Endothelial cell (in vitro differentiated cells): ENCODE data around the gene UBE3A. TPM values are rescaled to one million over a fixed set of nuclear protein-coding genes. Genes with fewer than 3 reads are reported as not detected.

Experiments used
- DNase-seq: peaks from one replicate; pipeline ENCODE4 v3.0.0; 2021; ENCODE audit warnings: low spot score
- H3K27ac Mint-ChIP-seq: one replicate; pipeline ENCODE4 v1.8.0; 2021; ENCODE audit warnings: mixed read lengths, inconsistent platforms; ENCODE audit not compliant: unreplicated experiment
- H3K27me3 Mint-ChIP-seq: one replicate; pipeline ENCODE4 v1.8.0; 2021; ENCODE audit warnings: mild to moderate bottlenecking, moderate library complexity, mixed read lengths, inconsistent platforms; ENCODE audit not compliant: unreplicated experiment
- H3K36me3 Mint-ChIP-seq: one replicate; pipeline ENCODE4 v1.8.0; 2021; ENCODE audit warnings: mild to moderate bottlenecking, low read depth, mixed read lengths, inconsistent platforms; ENCODE audit not compliant: unreplicated experiment
- H3K4me1 Mint-ChIP-seq: one replicate; pipeline ENCODE4 v1.8.0; 2021; ENCODE audit warnings: mild to moderate bottlenecking, mixed read lengths, inconsistent platforms; ENCODE audit not compliant: unreplicated experiment
- H3K4me3 Mint-ChIP-seq: one replicate; pipeline ENCODE4 v1.8.0; 2021; ENCODE audit warnings: mild to moderate bottlenecking, mixed read lengths, inconsistent platforms; ENCODE audit not compliant: unreplicated experiment
- H3K9me3 Mint-ChIP-seq: one replicate; pipeline ENCODE4 v1.8.0; 2021; ENCODE audit warnings: mixed read lengths, inconsistent platforms; ENCODE audit not compliant: unreplicated experiment
- CTCF ChIP-seq: fragments of 200-600 bp; sonication (generic); IDR thresholded peaks from one replicate; pipeline ENCODE4 v1.5.0; 2021; ENCODE audit warnings: antibody characterized with exemption; ENCODE audit not compliant: unreplicated experiment
- total RNA-seq: library from RNA; stranded (reverse); fragmentation: NEBNext Ultra II Directional; extraction: Animal tissue kit (Norgen Biotek cat#: 25700); gene quantifications from one replicate; pipeline ENCODE4 v1.2.1, GENCODE V29; 2021; ENCODE audit not compliant: unreplicated experiment

Gene UBE3A
- total RNA-seq, 1 donor from 2014 or later = 102 TPM

- peaks cover 15% of the 10 kb centered on the region for H3K36me3 Mint-ChIP-seq
- H3K9me3 Mint-ChIP-seq = no peaks in the 10 kb centered on the region
- no peaks in the 10 kb centered on the region for H3K27me3 Mint-ChIP-seq
- peaks cover 5% of the 10 kb centered on the region for H3K4me1 Mint-ChIP-seq
- no peak for DNase-seq
- H3K27ac Mint-ChIP-seq = no peak overlapping the region
- H3K4me3 Mint-ChIP-seq = no peak overlapping the region
- no peak for TF ChIP-seq CTCF
These were observed 36.5 kb downstream of the UBE3A start for GRCh38 chr15:25402342-25402741.

- Mint-ChIP-seq H3K4me3 (no peak overlapping the region), H3K9me3 (no peaks in the 10 kb centered on the region), H3K4me1 (peaks cover 8% of the 10 kb centered on the region), H3K27ac (no peak overlapping the region), H3K27me3 (no peaks in the 10 kb centered on the region), H3K36me3 (peaks cover 15% of the 10 kb centered on the region)
- TF ChIP-seq CTCF = no peak
- no peak for DNase-seq
These were observed 37.3 kb downstream of the UBE3A start for GRCh38 chr15:25401501-25401900.

GRCh38 chr15:25397100-25397499 is 41.7 kb downstream of the UBE3A start:
- TF ChIP-seq CTCF = no peak
- H3K27ac Mint-ChIP-seq = no peak overlapping the region
- H3K4me1 Mint-ChIP-seq = peaks cover 20% of the 10 kb centered on the region
- H3K4me3 Mint-ChIP-seq = no peak overlapping the region
- peaks cover 3% of the 10 kb centered on the region for H3K27me3 Mint-ChIP-seq
- H3K9me3 Mint-ChIP-seq = no peaks in the 10 kb centered on the region
- H3K36me3 Mint-ChIP-seq = peaks cover 6% of the 10 kb centered on the region
- DNase-seq = no peak

- Mint-ChIP-seq H3K27ac (no peak overlapping the region), H3K27me3 (peaks cover 3% of the 10 kb centered on the region), H3K36me3 (peaks cover 7% of the 10 kb centered on the region), H3K9me3 (no peaks in the 10 kb centered on the region), H3K4me1 (peaks cover 20% of the 10 kb centered on the region), H3K4me3 (no peak overlapping the region)
- TF ChIP-seq CTCF = no peak
- no peak for DNase-seq
These were observed 43.9 kb downstream of the UBE3A start for GRCh38 chr15:25394898-25395297.

- Mint-ChIP-seq H3K27me3 (peaks cover 3% of the 10 kb centered on the region), H3K4me1 (peaks cover 21% of the 10 kb centered on the region), H3K9me3 (no peaks in the 10 kb centered on the region), H3K27ac (no peak overlapping the region), H3K4me3 (no peak overlapping the region), H3K36me3 (peaks cover 4% of the 10 kb centered on the region)
- no peak for DNase-seq
- TF ChIP-seq CTCF = no peak
These were observed 46.0 kb downstream of the UBE3A start for GRCh38 chr15:25392806-25393205.
